Fibroblast of skin of abdomen (primary cell): ENCODE data around the gene FTO.
A peak's percentile ranks its signal among the peaks of the same experiment; 100 is the strongest.

Source experiments
- DNase-seq: peaks from one replicate; pipeline ENCODE4 v3.0.0-alpha.2; 2013

The FTO gene

GRCh38 chr16:54135361-54136275 lies 431.7 kb downstream of the FTO start:
- peak; percentile 75 for DNase-seq

GRCh38 chr16:54136276-54136625 lies 432.3 kb downstream of the FTO start:
- peak; percentile 55 for DNase-seq

- DNase-seq, result no peak
Observed at GRCh38 chr16:54140057-54140787, 436.3 kb downstream of the FTO start.

- DNase-seq, result no peak
Observed at GRCh38 chr16:54140788-54141136, 436.8 kb downstream of the FTO start.

GRCh38 chr16:54142787-54143186 lies 438.8 kb downstream of the FTO start:
- peak; percentile 17 for DNase-seq

- no peak for DNase-seq
Observed at GRCh38 chr16:54143410-54143809, 439.5 kb downstream of the FTO start.

GRCh38 chr16:54143934-54144571 lies 440.1 kb downstream of the FTO start:
- no peak for DNase-seq

GRCh38 chr16:54144572-54144947 lies 440.6 kb downstream of the FTO start:
- DNase-seq, result no peak

- DNase-seq, result no peak
Observed at GRCh38 chr16:54145881-54146280, 441.9 kb downstream of the FTO start.

- DNase-seq, result no peak
Observed at GRCh38 chr16:54148974-54149373, 445.0 kb downstream of the FTO start.

- DNase-seq, result no peak
Observed at GRCh38 chr16:54150861-54151260, 446.9 kb downstream of the FTO start.

GRCh38 chr16:54152362-54153239 lies 448.6 kb downstream of the FTO start:
- DNase-seq, result no peak

GRCh38 chr16:54153240-54153934 lies 449.4 kb downstream of the FTO start:
- DNase-seq, result no peak

GRCh38 chr16:54156349-54156748 lies 452.4 kb downstream of the FTO start:
- no peak for DNase-seq

- no peak for DNase-seq
Observed at GRCh38 chr16:54158986-54159385, 455.0 kb downstream of the FTO start.

- DNase-seq, result no peak
Observed at GRCh38 chr16:54159490-54160080, 455.6 kb downstream of the FTO start.

- DNase-seq, result no peak
Observed at GRCh38 chr16:54160252-54160860, 456.4 kb downstream of the FTO start.

GRCh38 chr16:54160939-54161897 lies 457.3 kb downstream of the FTO start:
- no peak for DNase-seq

- DNase-seq, result no peak
Observed at GRCh38 chr16:54163197-54163843, 459.4 kb downstream of the FTO start.
